Measurements from ENCODE around the gene SYNPR.

SYNPR gene

GRCh38 chr3:63308072-63308471 is 30.0 kb downstream of the SYNPR start:
- no peak for DNase-seq (ENCODE audit: low read depth)

DNA sequence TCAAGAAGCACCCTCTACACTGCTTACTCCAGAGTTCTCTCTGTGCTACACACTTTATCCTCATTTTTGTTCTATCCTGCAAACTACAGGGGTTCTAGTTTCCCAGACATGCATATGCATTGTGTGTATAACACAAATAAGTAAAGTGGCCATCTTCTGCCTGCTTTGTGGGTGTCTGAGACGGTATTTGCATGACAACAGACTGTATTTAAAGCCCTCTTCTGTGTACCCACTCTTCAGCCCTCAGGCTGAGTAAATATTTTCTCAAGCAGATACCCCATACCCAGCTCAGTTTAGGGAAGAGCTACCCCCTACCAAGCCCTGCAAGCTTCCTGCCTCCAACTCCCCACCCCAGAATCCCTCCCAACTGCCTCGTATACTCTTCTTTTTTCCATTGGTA is 31.7 kb downstream of the SYNPR start:
- no peak for DNase-seq (ENCODE audit: low read depth)

- DNase-seq (ENCODE audit: low read depth), result no peak
These were observed 45.7 kb downstream of the SYNPR start for GRCh38 chr3:63323766-63324165.

DNA sequence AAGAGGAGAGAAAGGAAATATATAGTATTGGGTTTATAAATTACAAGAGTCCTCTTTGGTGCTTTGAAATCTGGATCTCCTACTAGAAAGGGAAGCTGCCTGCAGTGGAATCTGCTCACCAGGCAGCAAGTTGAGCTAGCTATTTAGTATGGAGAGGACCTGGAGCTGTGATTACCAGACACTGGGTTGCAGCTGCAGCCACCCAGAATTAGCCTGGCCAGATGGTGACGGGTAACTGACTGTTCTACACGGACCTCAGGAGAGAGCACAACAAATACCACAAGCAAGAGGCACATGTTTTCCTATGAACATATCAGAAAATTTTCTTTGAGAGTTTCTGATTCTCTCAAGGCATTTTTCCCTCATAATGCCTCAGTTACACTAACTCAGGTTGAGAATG is 46.5 kb downstream of the SYNPR start:
- DNase-seq (ENCODE audit: low read depth), result no peak

DNA sequence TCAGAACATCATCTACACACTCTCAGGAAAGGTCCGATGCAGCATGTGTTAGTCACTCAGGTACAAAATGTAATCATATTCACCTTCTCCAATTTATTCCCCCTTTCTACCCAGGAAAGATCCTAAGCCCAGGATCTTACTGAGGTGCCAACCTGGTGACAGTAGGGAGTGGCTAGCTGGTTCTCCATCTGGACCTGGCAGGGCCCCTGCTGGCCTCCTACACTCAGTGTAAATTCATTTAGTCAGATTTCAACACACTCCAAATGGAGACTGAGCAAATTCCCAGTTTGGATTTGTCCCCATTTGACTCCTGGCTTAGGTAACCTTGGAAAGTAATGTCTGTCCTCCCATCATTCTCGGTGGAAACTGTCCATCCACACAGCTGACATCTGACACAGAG is 47.3 kb downstream of the SYNPR start:
- DNase-seq (ENCODE audit: low read depth), result no peak

- DNase-seq (ENCODE audit: low read depth), result peak; percentile 20
These were observed 50.3 kb downstream of the SYNPR start for GRCh38 chr3:63328365-63328764.

DNA sequence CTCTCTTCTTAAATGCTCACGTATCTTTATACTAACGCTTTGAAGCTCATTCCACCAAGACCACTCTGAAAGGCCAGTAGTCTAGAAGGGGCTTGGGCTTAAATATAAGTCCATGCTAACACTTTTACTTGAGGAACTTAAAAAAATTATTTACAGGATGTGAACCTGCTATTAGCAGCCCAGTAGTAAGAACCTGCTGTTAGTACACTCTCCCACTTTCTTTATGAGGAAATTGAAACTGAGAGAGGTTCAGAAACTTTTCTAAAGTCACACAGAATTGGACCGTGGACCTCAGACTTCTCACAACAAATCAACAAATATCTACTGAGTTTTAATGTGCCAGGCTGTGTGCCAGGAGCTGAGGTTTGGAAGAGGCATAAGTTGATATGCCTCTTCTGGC is 53.4 kb downstream of the SYNPR start:
- no peak for DNase-seq (ENCODE audit: low read depth)

- peak; percentile 22 for DNase-seq (ENCODE audit: low read depth)
These were observed 55.7 kb downstream of the SYNPR start for GRCh38 chr3:63333815-63334214.

DNA sequence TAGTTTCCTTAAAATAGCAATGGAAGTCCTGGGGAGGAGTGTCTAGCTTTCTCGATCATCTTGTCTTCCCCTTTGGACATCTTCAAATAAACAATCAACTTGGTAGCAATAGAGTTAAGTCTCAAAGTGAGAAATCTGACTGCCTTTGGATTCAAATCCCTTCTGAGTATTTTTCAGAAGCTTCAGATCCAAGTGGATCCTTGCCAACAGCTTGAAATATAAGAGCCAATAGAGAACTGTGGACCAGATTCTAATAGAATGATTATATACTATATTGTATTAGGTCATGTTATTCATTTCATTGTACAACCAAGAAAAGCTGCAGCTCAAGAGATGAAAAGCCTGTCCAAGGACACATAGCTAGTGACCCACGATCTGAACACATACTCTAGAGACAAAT is 60.2 kb downstream of the SYNPR start:
- no peak for DNase-seq (ENCODE audit: low read depth)

DNA sequence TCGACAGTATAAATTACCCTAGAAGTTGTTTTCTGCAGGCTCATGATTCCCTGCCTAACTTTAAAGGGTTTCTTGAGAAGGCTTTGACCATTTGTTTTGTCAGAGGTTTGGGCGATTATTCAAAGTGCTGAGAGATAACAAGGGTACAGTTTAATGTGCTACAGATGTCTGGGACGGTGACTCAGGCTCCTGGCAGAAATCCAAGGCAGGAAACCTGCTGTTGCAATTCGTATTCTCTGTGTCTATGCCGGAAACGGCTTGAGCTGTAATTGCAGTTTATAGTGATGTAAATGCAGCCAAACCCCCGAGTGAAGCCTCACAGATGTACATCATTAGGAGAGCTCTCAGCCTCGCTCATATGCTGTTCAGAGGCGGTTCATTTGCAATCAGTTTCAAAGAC is 65.6 kb downstream of the SYNPR start:
- DNase-seq (ENCODE audit: low read depth), result peak; percentile 87

DNA sequence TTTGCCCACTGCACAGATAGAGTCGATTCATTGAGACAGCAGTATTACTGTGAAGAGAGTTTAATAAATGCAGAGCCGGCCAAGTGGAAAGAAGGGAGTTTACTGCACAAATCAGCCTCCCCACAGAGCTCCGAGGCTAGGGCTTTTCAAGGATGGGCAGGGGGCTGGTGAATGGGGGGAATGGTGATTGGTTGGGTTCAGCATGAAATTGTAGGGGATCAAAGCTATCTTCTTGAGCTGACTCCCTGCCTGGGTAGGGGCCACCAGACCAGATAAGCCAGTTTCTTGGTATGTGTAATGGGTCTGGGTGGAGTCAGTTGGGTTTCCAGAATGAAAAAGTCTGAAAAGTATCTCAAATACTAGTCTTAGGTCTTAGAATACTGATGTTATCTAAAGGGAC is 66.6 kb downstream of the SYNPR start:
- DNase-seq (ENCODE audit: low read depth), result no peak

- DNase-seq (ENCODE audit: low read depth), result peak; percentile 74
These were observed 71.8 kb downstream of the SYNPR start for GRCh38 chr3:63349583-63350573.

DNA sequence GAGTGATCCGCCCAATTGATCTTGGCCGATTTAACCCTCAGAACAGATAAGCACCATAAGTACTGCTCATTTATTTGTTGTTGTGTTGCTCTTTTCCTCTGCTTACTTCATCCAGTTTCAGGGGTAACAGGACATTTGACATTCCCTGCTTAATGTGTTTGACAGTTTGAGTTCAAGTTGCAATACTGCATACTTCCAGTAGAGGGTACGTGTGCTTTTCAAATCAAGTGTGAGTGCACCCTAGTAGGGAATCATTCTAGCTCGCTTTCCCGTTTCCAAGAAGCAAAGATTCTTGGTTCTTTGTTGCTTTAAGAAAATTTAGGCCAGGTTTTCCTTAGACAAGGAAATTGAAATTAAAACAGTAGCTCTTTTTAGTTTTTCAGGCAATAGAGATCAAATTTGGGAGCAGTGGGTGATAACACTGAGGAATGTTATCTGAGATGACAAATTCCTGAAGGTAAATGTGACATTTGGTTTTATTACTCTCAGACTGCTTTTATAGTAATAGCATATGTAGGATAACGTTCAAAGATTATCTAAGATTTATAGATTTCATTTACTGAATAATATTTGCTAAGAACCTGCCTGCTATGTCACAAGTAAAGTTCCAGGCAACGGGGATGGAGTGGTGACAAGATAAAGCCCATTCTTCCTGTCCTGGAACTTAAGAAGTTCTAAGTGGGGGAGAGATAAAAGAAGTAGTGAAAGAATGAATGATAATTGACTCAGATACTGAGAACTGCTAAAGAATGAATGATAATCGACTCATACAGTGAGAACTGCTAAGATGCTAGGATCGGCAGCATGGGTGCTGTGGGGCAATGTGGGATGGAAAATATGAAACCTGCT is 73.3 kb downstream of the SYNPR start:
- DNase-seq (ENCODE audit: low read depth), result peak; percentile 67

- no peak for DNase-seq (ENCODE audit: low read depth)
These were observed 73.8 kb downstream of the SYNPR start for GRCh38 chr3:63352008-63352279.

DNA sequence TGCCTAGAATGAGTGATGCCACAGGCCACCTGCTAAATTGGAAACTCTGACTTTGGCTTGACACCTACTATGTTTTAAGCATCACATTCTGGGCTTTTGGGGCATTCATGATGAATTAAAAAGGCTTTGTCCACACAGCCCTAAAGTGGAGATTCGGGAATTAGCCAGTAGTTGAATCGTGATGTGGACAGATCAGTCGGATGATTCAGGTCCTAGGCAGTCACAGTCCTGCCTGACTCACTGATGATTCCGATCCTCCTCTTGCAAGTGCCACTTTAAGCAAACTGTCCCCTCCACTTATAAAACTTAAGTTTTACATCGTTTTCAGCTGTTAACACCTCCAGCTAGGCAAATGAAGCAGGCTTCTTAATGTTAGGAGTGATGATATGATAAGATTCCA is 75.3 kb downstream of the SYNPR start:
- DNase-seq (ENCODE audit: low read depth), result peak; percentile 60

DNA sequence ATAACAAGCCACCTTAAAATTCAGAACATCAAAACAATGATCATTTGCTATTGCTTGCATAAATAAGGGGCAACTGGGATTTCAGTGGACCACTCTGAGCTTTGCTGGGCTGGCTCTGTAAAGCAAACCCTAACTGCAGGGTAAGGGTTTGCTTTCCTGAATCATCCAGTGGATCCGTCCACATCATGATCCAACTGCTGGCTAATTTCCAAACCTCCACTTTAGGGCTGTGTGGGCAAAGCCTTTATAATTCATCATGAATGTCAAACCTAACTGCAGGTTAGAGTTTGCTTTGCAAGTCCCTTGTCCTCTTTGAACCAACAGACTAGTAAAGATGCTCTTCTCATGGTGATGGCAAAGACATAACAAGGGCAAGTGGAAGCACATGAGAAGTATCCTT is 76.1 kb downstream of the SYNPR start:
- DNase-seq (ENCODE audit: low read depth), result peak; percentile 1

GRCh38 chr3:63355809-63356208 is 77.7 kb downstream of the SYNPR start:
- DNase-seq (ENCODE audit: low read depth), result no peak

- peak; percentile 51 for DNase-seq (ENCODE audit: low read depth)
These were observed 86.4 kb downstream of the SYNPR start for GRCh38 chr3:63364495-63364894.

- DNase-seq (ENCODE audit: low read depth), result peak; percentile 15
These were observed 86.8 kb downstream of the SYNPR start for GRCh38 chr3:63364910-63365309.

- DNase-seq (ENCODE audit: low read depth), result no peak
These were observed 87.6 kb downstream of the SYNPR start for GRCh38 chr3:63365671-63366070.

GRCh38 chr3:63370094-63370493 is 92.0 kb downstream of the SYNPR start:
- no peak for DNase-seq (ENCODE audit: low read depth)

DNA sequence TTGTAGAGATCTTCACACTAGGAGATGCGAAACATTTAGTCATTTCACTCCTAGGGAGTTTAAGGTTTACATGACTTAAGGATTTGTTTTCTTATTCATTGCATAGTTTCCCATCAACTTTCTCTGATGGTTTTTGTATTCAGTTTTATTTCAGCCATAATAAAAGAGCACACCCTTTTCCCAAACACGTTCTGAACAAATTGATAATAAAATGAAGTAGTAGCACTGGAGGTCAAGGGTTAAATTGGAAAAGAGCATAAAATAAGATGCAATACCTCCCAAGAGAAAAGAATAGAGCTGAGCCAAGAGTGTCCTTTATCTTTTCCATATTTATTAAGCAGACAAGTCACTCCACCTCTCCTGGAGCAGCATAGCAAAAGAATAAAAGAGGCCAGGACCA is 104.9 kb downstream of the SYNPR start:
- no peak for DNase-seq (ENCODE audit: low read depth)

- DNase-seq (ENCODE audit: low read depth), result no peak
These were observed 106.3 kb downstream of the SYNPR start for GRCh38 chr3:63384382-63384781.
